ENCODE measurements around the gene ATPAF1.
A peak's percentile ranks its signal among the peaks of the same experiment; 100 is the strongest.

The ATPAF1 gene

GRCh38 chr1:46646844-46647243, 21.3 kb downstream of the ATPAF1 start:
- no peak for DNase-seq

GRCh38 chr1:46646331-46646730, 21.8 kb downstream of the ATPAF1 start:
- no peak for DNase-seq

- DNase-seq: no peak
Measured at GRCh38 chr1:46645815-46646214, 22.3 kb downstream of the ATPAF1 start.

GRCh38 chr1:46643368-46643775, 24.8 kb downstream of the ATPAF1 start:
- no peak for DNase-seq

- no peak for DNase-seq
Measured at GRCh38 chr1:46642115-46642680, 26.0 kb downstream of the ATPAF1 start.

GRCh38 chr1:46639547-46639946, 28.6 kb downstream of the ATPAF1 start:
- no peak for DNase-seq

- DNase-seq: no peak
Measured at GRCh38 chr1:46638921-46639320, 29.2 kb downstream of the ATPAF1 start.

GRCh38 chr1:46637444-46638083, 30.6 kb downstream of the ATPAF1 start:
- DNase-seq: no peak

GRCh38 chr1:46635205-46635604, 33.0 kb downstream of the ATPAF1 start:
- no peak for DNase-seq

- no peak for DNase-seq
Measured at GRCh38 chr1:46630719-46631118, 37.4 kb downstream of the ATPAF1 start.

- DNase-seq: no peak
Measured at GRCh38 chr1:46623743-46624644, 44.2 kb downstream of the ATPAF1 start.

GRCh38 chr1:46622344-46622743, 45.8 kb downstream of the ATPAF1 start:
- DNase-seq: peak; percentile 72

GRCh38 chr1:46621930-46622329, 46.2 kb downstream of the ATPAF1 start:
- DNase-seq: no peak

GRCh38 chr1:46619656-46620258, 48.4 kb downstream of the ATPAF1 start:
- DNase-seq: no peak

GRCh38 chr1:46618754-46619415, 49.3 kb downstream of the ATPAF1 start:
- DNase-seq: no peak

GRCh38 chr1:46617833-46618232, 50.3 kb downstream of the ATPAF1 start:
- DNase-seq: no peak

GRCh38 chr1:46617108-46617800, 50.9 kb downstream of the ATPAF1 start:
- no peak for DNase-seq

GRCh38 chr1:46616277-46617107, 51.7 kb downstream of the ATPAF1 start, which contains the start of gene MOB3C:
Gene MOB3C (minus strand): TSS chr1:46616811. CDS start chr1:46613321, 3,490 bp downstream.
- DNase-seq: peak; percentile 74

GRCh38 chr1:46615735-46616134, 52.4 kb downstream of the ATPAF1 start:
- peak; percentile 48 for DNase-seq

GRCh38 chr1:46615088-46615487, 53.1 kb downstream of the ATPAF1 start:
- peak; percentile 25 for DNase-seq

- no peak for DNase-seq
Measured at GRCh38 chr1:46614604-46614984, 53.6 kb downstream of the ATPAF1 start.
